HG03457 (cell line): ENCODE results near the gene SLC17A3.

Experiments
- ATAC-seq: cut with Tn5 transposase; IDR thresholded peaks from one replicate; pipeline ENCODE4 v1.9.1; 2021; ENCODE audit warnings: moderate number of reproducible peaks; ENCODE audit not compliant: unreplicated experiment

Gene SLC17A3

DNA sequence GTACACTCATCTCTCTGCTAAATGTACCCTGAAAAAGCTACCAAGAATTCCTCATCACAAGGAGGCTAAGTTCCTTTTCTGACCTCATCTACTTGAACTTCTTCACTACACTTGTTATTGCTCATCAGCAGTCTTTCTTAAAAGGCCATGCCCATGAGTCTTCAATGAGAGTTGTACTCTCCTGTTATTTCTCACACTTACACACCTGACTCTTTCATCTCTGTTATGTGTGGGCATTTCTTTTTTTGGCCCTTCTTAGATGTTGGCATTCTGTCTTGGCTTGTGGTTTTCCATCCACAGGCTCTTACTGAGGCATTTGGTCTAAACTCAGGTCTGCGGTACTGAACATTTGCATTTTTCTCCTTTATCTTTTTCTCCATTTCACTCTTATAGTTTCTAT is 31.5 kb downstream of the SLC17A3 start:
- no peak for ATAC-seq

DNA sequence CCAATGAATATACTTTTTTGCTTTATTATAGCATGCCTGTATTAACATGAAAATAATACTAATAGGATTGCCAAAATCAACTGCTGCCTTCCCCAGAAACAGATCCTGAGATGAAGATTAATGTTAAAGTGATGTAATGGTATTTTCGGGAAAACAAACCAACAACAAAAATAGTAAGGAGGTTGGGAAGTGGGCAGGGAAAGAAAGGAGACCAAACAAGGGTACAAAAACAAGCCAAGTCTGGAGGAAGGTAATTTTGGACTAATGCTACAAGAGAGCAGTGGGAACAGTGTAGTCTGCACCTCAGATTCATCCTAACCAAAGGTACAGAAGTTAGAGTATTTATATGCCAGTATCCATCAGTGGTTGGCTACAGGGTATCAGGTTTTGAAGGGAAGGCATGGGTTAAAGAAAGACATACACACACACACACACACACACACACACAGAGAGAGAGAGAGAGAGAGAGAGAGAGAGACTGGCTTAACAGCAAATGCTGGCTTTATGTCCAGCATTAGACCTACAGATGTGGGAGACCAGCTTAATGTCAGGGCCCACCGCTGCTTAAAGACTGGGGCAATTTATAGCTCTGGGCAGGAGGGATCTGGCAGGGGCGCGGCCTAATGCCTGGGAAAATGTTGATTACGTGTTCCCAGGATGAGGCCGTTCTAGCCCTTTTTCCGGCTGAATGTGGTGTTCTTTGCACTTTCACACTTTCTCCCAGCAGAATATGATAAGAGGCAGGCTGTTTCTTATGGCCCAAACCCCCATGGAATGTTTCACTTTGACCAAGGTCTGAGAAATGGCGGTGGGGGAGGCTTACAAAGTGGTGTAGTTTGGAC is 38.4 kb downstream of the SLC17A3 start:
- no peak for ATAC-seq

DNA sequence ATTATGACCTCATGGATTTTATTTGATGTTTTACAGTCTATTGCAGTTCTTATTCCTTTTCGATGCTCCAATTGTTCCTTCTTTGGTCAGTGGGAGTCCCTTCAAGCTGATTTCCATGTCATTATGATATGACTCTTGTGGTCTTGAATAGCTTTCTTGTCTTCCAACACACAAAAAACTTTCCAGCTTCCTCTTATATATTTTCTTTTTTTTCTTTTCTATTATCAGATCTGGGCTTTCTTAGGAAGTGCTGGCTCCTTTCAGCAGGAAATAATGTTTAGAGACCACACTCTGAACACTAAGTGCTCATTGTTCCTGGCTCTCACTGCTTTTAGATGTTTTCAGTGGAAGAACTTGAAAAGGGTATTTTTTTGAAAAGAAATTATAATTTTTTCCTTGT is 39.1 kb downstream of the SLC17A3 start:
- no peak for ATAC-seq

DNA sequence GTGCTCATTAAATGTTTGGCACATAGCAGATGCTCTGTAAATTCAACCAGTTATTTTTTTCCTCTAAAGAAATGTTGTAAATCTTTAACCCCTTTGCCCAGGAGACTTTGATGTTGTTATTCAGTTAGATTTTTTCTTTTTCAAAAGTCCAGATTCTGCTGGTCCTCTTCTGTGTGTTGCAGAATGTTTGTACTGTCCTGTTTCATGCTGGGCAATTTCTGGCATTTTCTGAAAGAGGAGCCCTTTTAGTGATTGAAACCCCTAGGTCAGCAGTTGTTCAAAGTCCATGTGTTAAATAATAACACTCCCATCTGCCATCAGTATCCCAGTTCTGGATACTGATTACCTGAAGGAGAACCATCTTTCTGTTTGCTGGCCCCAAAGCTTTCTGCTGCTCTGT is 40.9 kb downstream of the SLC17A3 start:
- no peak for ATAC-seq

DNA sequence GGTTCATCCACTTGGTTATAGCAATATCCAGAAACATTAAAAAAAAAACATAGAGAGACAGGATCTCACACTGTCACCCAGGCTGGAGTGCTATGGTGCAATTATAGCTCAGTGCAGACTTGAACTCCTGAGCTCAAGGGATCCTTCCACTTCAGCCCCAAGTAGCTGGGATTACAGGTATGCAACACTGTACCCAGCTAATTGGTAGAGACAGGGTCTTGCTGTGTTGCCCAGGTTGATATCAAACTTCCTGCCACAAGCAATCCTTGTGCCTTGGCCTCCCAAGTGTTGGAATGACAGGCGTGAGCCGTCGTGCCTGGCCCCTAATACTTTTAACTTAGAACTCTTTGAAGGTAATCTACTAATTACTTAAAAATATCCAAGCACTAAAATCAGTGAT is 41.4 kb downstream of the SLC17A3 start:
- ATAC-seq, result no peak

DNA sequence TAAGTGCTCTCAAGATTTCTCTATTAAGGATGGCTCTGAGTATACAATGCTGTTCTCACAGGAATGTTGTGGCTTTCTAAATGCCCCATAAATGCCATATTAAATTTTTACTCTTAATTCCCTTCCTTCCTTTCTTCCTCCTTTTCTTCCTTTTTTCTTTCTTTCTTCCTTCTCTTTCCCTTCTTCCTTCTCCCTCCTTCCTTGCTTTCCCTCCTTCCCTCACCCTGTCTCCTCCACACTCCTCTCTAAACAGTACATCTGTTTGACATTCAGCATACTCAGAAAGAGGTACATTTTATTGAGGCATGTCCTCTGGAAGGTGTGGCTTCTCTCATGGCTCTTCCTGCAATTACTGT is 41.8 kb downstream of the SLC17A3 start:
- no peak for ATAC-seq

DNA sequence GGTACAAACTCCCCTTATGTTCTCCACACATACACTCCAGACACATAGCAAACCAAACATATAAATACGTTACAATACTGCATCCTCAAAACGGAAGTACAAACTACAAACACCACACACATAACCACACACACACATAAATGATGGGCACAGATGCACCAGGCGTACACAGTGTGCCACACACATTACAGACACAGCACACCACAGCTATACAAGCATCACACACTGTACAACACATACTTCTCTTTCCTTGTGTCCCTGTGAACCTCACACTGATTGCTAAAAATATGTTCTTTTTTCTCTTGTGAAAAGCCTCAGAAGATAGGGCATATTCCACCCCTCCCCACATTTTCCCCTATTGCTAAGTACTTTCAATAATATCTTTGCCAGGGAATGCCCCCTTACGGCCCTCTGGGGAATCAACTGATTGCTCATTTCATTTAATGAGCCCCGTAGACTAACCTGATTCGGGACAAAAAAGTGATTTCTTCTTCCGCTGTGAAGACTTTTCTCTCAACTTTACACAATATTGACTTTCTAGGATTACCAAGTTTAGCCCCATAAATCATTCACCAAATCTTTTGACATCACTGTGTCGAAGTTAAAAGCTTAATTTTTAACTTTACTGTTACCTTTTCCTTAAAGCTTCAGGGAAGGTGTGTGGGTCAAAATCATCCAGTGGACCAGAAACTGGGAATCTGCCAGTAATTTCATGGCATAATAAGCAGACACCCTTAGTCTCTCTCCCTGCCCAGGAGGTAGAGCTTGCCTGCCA is 42.3 kb downstream of the SLC17A3 start, which contains the start of gene SLC17A1:
Gene SLC17A1, minus strand, starts transcription at position 521 of the 775 bp plus-strand sequence. CDS start 1,495 bp downstream, outside the sequence.
- ATAC-seq, result no peak

DNA sequence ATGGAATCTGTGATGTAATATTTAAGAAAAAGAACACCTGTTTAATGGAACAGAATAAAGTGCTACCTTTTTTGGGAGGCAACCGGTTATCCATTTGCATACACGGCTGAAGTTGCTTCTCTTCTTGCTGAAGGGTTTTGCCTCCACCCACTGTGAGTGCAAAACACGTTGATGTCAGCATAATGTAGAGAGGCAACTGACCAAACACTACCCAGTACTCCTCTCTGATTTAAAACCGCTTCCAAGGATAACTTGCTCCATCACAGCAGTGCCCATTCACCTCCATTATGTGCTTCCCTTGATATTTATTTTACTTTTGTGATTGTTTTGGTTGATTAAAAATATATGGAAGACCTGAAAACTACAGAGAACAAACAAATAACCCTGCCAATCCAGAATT is 43.6 kb downstream of the SLC17A3 start:
- no peak for ATAC-seq

DNA sequence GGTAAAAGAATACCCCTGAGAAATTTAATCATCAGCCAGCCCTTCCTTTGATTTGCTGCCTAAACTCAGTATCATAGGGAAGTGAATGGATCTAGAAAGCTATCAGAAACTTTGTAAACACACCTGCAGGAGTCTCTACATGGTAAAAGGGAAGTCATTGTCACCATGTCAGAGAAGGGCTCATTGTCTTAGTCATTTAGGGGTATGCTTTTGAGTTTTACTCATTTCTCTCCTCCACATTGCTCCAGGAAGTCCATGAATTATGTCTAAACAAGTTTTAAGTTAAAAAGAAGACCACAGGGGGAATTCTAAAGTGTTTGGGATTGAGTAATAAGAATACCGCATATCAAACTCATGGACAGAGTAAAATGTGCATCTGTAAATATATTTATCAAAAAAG is 44.7 kb downstream of the SLC17A3 start:
- ATAC-seq, result no peak

DNA sequence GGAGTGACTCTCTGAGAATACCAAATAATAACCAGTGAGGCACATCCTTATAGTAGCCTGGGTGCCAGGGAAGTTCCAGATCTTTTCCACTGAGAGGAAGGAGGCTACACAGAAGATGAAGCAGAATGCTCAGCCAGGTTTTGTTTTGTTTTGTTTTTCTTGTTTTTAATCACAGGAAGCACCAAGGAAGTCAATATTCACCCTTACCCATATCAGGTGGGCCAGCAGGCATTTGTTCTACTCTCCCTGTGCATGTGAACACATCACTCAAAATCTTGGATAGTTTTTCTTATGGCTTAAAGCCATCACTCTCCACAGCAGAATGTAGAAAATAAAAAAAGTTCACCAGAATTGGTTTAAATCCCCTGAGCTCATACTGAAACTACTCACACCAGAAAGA is 52.7 kb downstream of the SLC17A3 start:
- no peak for ATAC-seq

DNA sequence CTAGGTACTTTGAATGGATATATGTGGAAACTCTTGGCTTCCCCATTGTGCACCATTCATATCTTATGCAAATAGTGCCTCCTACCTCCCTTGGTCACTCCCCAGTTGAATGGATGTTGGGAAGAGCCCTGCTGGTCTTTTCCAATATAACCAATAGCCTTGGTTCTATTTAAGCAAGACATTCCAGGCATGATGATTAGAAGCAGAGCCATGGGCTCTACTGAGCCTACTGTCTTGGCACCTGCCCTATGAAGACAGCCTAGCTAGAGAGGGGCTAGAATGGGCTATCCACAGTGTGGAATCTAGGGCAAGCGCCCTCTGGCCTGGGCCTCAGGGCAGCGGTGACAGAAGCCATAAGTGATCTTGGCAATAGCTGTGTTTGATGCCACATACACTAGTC is 57.8 kb downstream of the SLC17A3 start:
- ATAC-seq, result no peak

DNA sequence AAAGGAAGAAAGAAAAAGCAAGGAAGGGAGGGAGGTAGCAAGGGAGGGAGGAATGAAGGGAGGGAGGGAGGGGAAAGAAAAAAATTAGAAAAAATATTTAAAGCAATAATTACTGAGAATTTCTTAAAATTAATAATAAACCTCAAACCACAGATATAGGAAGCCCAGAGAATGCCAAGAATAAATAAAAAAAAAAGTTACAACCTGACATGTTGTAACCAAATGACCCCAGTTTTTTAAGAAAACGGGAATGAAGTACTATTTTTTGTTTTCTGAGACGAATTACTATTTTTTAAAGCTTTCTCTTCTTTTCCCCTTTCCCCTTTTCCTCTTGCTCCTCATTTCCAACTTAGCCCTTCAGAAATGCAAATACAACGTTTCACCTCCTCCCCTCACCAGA is 58.8 kb downstream of the SLC17A3 start:
- no peak for ATAC-seq

DNA sequence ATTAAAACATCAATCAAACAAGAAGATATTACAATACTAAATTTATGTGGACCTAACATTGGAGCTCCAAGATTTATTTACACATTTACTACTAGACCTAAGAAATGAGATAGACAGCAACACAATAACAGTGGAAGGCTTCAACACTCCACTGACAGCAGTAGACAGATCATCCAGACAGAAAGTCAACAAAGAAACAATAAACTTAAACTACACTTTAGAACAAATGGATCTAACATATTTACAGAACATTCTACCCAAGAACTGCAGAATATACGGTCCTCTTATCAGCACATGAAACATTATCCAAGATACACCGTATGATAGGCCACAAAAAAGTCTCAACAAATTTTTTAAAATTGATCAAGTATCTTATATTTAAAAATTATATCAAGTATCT is 69.2 kb downstream of the SLC17A3 start:
- ATAC-seq, result no peak

DNA sequence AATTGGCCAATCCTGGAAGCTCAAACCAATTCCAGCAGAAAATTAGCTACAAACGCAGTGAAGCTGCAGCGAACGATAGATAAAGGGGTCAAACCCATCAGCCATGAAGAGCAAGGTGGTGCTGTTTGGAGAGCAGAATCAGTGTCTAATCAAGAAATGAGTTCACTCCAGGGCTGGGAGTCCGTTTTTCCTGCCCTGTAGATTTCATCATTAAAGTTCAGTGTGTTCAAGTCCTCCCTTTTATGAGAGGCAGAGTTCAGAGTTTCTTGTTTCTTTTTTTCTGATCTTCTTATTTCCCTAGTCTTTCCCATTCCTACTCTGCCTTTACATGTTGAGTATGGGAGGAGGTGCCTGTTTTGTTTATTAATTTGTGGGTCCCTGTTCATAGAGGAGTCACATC is 72.6 kb downstream of the SLC17A3 start:
- ATAC-seq, result no peak
